ENCODE data around the gene LPCAT3. TPM values are rescaled to one million over a fixed set of nuclear protein-coding genes. Genes with fewer than 3 reads are reported as not detected.

The LPCAT3 gene
- total and polyA plus RNA-seq, 4 donors: 41.9 to 96.5 (median 77.0) TPM

DNA sequence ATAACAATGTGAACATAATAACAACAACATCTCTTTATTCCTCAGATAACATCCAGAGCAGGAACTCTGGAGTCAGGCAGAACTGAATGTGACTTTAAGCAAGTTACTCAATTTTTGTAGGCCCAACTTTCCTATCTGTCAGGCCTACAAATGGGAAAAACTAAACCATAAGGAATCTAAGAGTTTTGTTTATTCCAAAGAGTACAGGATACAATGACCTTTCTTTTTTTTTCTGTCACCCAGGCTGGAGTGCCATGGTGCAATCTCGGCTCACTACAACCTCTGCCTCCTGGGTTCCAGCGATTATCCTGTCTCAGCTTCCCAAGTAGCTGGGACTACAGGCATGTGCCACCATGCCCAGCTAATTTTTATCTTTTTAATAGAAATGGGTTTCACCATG is 9.4 kb downstream of the LPCAT3 start:
- WGBS: 51% methylated on average over 2 of the region's 2 CpGs
- Histone ChIP-seq H3K27ac (ENCODE audit: low read depth in 1 of 2, low read length in 2 of 2) (no peak overlapping the region), H3K9ac (ENCODE audit: low read depth in 1 of 2, low read length in 2 of 2) (no peak overlapping the region), H3K27me3 (ENCODE audit: control insufficient read depth in 4 of 4, insufficient read depth in 4 of 4, low read length in 3 of 4) (no peaks in the 10 kb centered on the region), H3K4me1 (ENCODE audit: control insufficient read depth in 4 of 4, insufficient read depth in 4 of 4, low read length in 3 of 4) (peaks cover 10 to 47% (median 29%) of the 10 kb centered on the region in 4 donors), H3K36me3 (ENCODE audit: control insufficient read depth in 4 of 4, insufficient read depth in 3 of 4, low read depth in 1 of 4, low read length in 3 of 4) (peaks cover 0 to 6% (median 1%) of the 10 kb centered on the region in 4 donors), H3K9me3 (ENCODE audit: control insufficient read depth in 4 of 4, low read length in 3 of 4) (no peaks in the 10 kb centered on the region), H3K4me3 (ENCODE audit: low read depth in 1 of 3, low read length in 3 of 3) (no peak overlapping the region)
- TF ChIP-seq EGR1 (IDR thresholded peaks at IDR 0.05; ENCODE audit: low read depth in 2 of 2) (no peak), ATF3 (IDR thresholded peaks at IDR 0.05) (no peak), RXRA (IDR thresholded peaks at IDR 0.05) (peak; percentile 20 to 33), YY1 (IDR thresholded peaks at IDR 0.05) (no peak), HNF4A (conservative IDR thresholded peaks at IDR 0.05) (peak; percentile 6 to 32), TAF1 (conservative IDR thresholded peaks at IDR 0.05) (no peak)
- DNase-seq (ENCODE audit: low spot score): no peak

GRCh38 chr12:7006639-7007038 is 11.6 kb downstream of the LPCAT3 start:
- Histone ChIP-seq H3K36me3 (ENCODE audit: control insufficient read depth in 4 of 4, insufficient read depth in 3 of 4, low read depth in 1 of 4, low read length in 3 of 4) (peaks cover 0 to 2% (median 0%) of the 10 kb centered on the region in 4 donors), H3K9me3 (ENCODE audit: control insufficient read depth in 4 of 4, low read length in 3 of 4) (no peaks in the 10 kb centered on the region), H3K9ac (ENCODE audit: low read depth in 1 of 2, low read length in 2 of 2) (no peak overlapping the region), H3K4me1 (ENCODE audit: control insufficient read depth in 4 of 4, insufficient read depth in 4 of 4, low read length in 3 of 4) (peaks cover 13 to 43% (median 19%) of the 10 kb centered on the region in 4 donors), H3K4me3 (ENCODE audit: low read depth in 1 of 3, low read length in 3 of 3) (no peak overlapping the region), H3K27ac (ENCODE audit: low read depth in 1 of 2, low read length in 2 of 2) (no peak overlapping the region), H3K27me3 (ENCODE audit: control insufficient read depth in 4 of 4, insufficient read depth in 4 of 4, low read length in 3 of 4) (no peaks in the 10 kb centered on the region)
- WGBS: 80% methylated on average over 3 of the region's 3 CpGs
- DNase-seq (ENCODE audit: low spot score): no peak
- TF ChIP-seq SP1 (IDR thresholded peaks at IDR 0.05) (no peak), MAX (IDR thresholded peaks at IDR 0.05) (no peak), RAD21 (IDR thresholded peaks at IDR 0.05) (no peak), ATF3 (IDR thresholded peaks at IDR 0.05) (no peak), HNF4A (conservative IDR thresholded peaks at IDR 0.05) (no peak), NR2F2 (IDR thresholded peaks at IDR 0.05) (no peak), YY1 (IDR thresholded peaks at IDR 0.05) (no peak), JUND (IDR thresholded peaks at IDR 0.05) (no peak), TAF1 (conservative IDR thresholded peaks at IDR 0.05) (no peak)

DNA sequence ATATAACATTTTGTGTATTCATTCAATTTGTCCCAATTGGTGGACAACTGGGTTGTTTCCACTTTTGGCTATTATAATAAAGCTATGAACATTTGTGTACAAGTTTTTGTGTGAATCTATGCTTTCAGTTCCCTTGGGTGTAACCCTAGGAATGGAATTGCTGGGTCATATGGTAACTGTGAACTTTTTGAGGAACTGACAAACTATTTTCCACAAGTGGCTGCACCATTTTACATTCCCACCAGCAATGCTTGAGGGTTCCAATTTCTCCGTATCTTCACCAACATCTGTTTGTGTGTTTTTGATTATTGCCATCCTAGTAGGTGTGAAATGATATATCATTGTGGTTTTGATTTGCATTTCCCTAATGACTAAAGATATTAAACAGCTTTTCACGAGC is 13.0 kb downstream of the LPCAT3 start:
- H3K27ac ChIP-seq (ENCODE audit: low read depth in 1 of 2, low read length in 2 of 2): no peak overlapping the region
- DNase-seq (ENCODE audit: low spot score): no peak
- H3K9me3 ChIP-seq (ENCODE audit: control insufficient read depth in 4 of 4, low read length in 3 of 4): no peaks in the 10 kb centered on the region
- H3K27me3 ChIP-seq (ENCODE audit: control insufficient read depth in 4 of 4, insufficient read depth in 4 of 4, low read length in 3 of 4): no peaks in the 10 kb centered on the region
- no peak overlapping the region for H3K9ac ChIP-seq (ENCODE audit: low read depth in 1 of 2, low read length in 2 of 2)
- no peak overlapping the region for H3K4me3 ChIP-seq (ENCODE audit: low read depth in 1 of 3, low read length in 3 of 3)
- peaks cover 12 to 42% (median 18%) of the 10 kb centered on the region in 4 donors for H3K4me1 ChIP-seq (ENCODE audit: control insufficient read depth in 4 of 4, insufficient read depth in 4 of 4, low read length in 3 of 4)
- WGBS: 91% methylated on average over 2 of the region's 2 CpGs
- peaks cover 0 to 2% (median under 1%) of the 10 kb centered on the region in 4 donors for H3K36me3 ChIP-seq (ENCODE audit: control insufficient read depth in 4 of 4, insufficient read depth in 3 of 4, low read depth in 1 of 4, low read length in 3 of 4)
- TF ChIP-seq, protein P1, sequence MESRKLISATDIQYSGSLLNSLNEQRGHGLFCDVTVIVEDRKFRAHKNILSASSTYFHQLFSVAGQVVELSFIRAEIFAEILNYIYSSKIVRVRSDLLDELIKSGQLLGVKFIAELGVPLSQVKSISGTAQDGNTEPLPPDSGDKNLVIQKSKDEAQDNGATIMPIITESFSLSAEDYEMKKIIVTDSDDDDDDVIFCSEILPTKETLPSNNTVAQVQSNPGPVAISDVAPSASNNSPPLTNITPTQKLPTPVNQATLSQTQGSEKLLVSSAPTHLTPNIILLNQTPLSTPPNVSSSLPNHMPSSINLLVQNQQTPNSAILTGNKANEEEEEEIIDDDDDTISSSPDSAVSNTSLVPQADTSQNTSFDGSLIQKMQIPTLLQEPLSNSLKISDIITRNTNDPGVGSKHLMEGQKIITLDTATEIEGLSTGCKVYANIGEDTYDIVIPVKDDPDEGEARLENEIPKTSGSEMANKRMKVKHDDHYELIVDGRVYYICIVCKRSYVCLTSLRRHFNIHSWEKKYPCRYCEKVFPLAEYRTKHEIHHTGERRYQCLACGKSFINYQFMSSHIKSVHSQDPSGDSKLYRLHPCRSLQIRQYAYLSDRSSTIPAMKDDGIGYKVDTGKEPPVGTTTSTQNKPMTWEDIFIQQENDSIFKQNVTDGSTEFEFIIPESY (IDR thresholded peaks at IDR 0.05): no peak
- TF ChIP-seq REST (IDR thresholded peaks at IDR 0.05) (no peak), ATF3 (IDR thresholded peaks at IDR 0.05) (no peak), SP1 (IDR thresholded peaks at IDR 0.05) (no peak), JUND (IDR thresholded peaks at IDR 0.05) (no peak), HNF4G (IDR thresholded peaks at IDR 0.05) (no peak), YY1 (IDR thresholded peaks at IDR 0.05) (no peak), GABPA (IDR thresholded peaks at IDR 0.05 in 1 of 2, conservative IDR thresholded peaks at IDR 0.05 in 1 of 2) (no peak), EGR1 (IDR thresholded peaks at IDR 0.05; ENCODE audit: low read depth in 2 of 2) (no peak), RXRA (IDR thresholded peaks at IDR 0.05) (no peak), FOXA1 (IDR thresholded peaks at IDR 0.05) (no peak), RAD21 (IDR thresholded peaks at IDR 0.05) (no peak)
- TF ChIP-seq, protein P2, sequence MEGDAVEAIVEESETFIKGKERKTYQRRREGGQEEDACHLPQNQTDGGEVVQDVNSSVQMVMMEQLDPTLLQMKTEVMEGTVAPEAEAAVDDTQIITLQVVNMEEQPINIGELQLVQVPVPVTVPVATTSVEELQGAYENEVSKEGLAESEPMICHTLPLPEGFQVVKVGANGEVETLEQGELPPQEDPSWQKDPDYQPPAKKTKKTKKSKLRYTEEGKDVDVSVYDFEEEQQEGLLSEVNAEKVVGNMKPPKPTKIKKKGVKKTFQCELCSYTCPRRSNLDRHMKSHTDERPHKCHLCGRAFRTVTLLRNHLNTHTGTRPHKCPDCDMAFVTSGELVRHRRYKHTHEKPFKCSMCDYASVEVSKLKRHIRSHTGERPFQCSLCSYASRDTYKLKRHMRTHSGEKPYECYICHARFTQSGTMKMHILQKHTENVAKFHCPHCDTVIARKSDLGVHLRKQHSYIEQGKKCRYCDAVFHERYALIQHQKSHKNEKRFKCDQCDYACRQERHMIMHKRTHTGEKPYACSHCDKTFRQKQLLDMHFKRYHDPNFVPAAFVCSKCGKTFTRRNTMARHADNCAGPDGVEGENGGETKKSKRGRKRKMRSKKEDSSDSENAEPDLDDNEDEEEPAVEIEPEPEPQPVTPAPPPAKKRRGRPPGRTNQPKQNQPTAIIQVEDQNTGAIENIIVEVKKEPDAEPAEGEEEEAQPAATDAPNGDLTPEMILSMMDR (IDR thresholded peaks at IDR 0.05; ENCODE audit: low read depth, low read length, missing input control): no peak

Measured in liver (tissue), 9 donors.